Right cardiac atrium (tissue), 5 donors: ENCODE measurements around the gene YIPF4. TPM values are rescaled to one million over a fixed set of nuclear protein-coding genes. Genes with fewer than 3 reads are reported as not detected.

ENCODE experiments used
- polyA plus RNA-seq: library from polyadenylated mRNA; stranded (reverse); fragments of 200-250 nt; gene quantifications from one replicate; pipeline ENCODE4 v1.2.3, GENCODE V29; 2013
- total RNA-seq, 4 donors: library from RNA; stranded (reverse); fragmentation: NEBNext Ultra II Directional; extraction: Animal tissue kit (Norgen Biotek cat#: 25700); gene quantifications; one replicate each; pipeline ENCODE4 v1.2.1, GENCODE V29; 2021
- donor health status: healthy with polysubstance abuse.
- donor health status: DM: no; HTN: yes; CAD: no.
- donor health status: DM: no; HTN: no; CAD: no.
- donor health status: DM: no; HTN: yes; CAD: no; lungs with severe emphysema.
- donor health status: DM: yes; HTN: yes; CAD: no.

The YIPF4 gene
- total and polyA plus RNA-seq, 5 donors: 30.8 to 60.8 (median 52.9) TPM

Other genes with a start within 250 kb of the YIPF4 start
- gene DPY30, start 238.1 kb upstream of the YIPF4 start, total RNA-seq: 10 to 100 TPM; 34.7 to 46.0 (median 44.1) TPM
- gene DPY30, start 238.1 kb upstream of the YIPF4 start, polyA plus RNA-seq: 92.1 TPM
- 1 to 10 TPM; 8.1 to 9.1 (median 8.6) TPM for gene SPAST, start 214.3 kb upstream of the YIPF4 start, total RNA-seq
- gene SPAST, start 214.3 kb upstream of the YIPF4 start, polyA plus RNA-seq: 2.4 TPM
- gene SLC30A6, start 112.0 kb upstream of the YIPF4 start, total RNA-seq: 10 to 100 TPM; 14.8 to 20.8 (median 16.0) TPM
- gene SLC30A6, start 112.0 kb upstream of the YIPF4 start, polyA plus RNA-seq: 4.7 TPM
- 1 to 10 TPM; 1.3 to 1.9 (median 1.7) TPM for gene NLRC4, start 13.0 kb upstream of the YIPF4 start, total RNA-seq
- 0.41 TPM for gene NLRC4, start 13.0 kb upstream of the YIPF4 start, polyA plus RNA-seq
- 10 to 100 TPM; 41.9 to 60.2 (median 48.7) TPM for gene BIRC6, start 79.1 kb downstream of the YIPF4 start, total RNA-seq
- gene BIRC6, start 79.1 kb downstream of the YIPF4 start, polyA plus RNA-seq: 13.9 TPM